Measurements from ENCODE around the gene ANO8.

DNA sequence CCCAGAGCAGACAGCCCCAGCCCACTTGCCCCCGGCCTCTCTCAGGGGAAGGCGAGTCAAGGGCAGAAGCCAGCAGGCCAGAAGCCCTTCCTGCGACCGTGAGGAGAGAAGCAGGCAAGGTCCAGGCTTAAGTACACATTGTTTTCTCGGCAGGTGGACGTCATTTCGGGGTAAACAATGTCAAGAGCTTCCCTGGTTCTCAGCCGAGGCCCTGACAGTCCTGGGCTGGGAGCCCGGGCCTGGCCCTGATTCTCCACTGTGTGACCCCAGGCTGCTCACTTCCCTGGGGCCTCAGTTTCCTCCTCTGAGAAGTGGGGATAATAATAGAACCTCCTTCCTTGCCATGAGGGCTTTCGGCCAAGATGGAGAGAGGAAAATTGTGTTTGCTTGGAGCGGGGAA is 23.1 kb upstream of the ANO8 start:
- TF ChIP-seq, protein P1, sequence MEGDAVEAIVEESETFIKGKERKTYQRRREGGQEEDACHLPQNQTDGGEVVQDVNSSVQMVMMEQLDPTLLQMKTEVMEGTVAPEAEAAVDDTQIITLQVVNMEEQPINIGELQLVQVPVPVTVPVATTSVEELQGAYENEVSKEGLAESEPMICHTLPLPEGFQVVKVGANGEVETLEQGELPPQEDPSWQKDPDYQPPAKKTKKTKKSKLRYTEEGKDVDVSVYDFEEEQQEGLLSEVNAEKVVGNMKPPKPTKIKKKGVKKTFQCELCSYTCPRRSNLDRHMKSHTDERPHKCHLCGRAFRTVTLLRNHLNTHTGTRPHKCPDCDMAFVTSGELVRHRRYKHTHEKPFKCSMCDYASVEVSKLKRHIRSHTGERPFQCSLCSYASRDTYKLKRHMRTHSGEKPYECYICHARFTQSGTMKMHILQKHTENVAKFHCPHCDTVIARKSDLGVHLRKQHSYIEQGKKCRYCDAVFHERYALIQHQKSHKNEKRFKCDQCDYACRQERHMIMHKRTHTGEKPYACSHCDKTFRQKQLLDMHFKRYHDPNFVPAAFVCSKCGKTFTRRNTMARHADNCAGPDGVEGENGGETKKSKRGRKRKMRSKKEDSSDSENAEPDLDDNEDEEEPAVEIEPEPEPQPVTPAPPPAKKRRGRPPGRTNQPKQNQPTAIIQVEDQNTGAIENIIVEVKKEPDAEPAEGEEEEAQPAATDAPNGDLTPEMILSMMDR (IDR thresholded peaks at IDR 0.05) = no peak
- TF ChIP-seq POLR2A (IDR thresholded peaks at IDR 0.05) = no peak

Measured in right lobe of liver (tissue), 4 donors.